ENCODE data around the gene PRKCB.
"Not testable (repeated sequence)": the region's sequence is repeated elsewhere in the genome, so short reads cannot be mapped to it uniquely, and the experiment has no call there.

PRKCB gene

GRCh38 chr16:24013054-24013636, 177.4 kb downstream of the PRKCB start:
- no peak for DNase-seq

GRCh38 chr16:24013864-24014645, 178.3 kb downstream of the PRKCB start:
- peak; percentile 24 for DNase-seq

DNA sequence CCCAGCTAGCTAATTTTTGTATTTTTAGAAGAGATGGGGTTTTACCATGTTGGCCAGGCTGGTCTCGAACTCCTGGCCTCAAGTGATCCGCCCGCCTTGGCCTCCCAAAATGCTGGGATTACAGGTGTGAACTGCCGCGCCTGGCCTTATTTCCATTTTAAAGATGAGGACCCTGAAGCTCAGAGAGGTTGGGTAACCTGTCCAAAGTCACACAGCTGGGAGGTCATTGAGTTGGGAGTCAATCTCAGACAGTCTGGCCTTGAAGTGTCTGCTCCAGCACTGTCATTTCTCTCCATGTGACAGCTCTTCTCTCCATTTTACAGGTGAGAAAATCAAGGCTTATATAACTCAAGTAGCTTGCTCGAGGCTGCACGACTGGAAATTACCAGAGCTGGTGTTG, 179.2 kb downstream of the PRKCB start:
- not testable (repeated sequence) for DNase-seq

DNA sequence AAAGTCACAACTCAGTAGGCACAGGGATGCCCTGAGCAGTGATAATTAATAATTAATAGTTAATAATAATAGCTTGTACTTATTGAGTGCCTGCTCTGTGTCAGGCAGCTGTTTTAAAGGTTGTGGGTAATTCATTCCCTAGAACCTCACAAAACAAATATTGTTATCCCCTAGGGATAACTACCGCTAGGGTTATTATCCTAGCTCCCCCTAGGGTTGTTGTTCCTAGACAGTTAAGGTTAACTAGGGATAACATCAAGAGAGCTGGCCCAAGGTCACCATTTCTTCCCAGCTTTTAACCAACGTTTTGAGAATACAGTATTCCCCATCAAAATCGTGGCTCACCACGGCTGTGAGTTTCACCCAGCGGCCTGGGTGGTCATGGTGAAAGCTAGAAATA, 180.1 kb downstream of the PRKCB start:
- no peak for DNase-seq

GRCh38 chr16:24018485-24018884, 182.7 kb downstream of the PRKCB start:
- no peak for DNase-seq

- no peak for DNase-seq
Observed at GRCh38 chr16:24022797-24023196, 187.0 kb downstream of the PRKCB start.

- no peak for DNase-seq
Observed at GRCh38 chr16:24023621-24024020, 187.8 kb downstream of the PRKCB start.

DNA sequence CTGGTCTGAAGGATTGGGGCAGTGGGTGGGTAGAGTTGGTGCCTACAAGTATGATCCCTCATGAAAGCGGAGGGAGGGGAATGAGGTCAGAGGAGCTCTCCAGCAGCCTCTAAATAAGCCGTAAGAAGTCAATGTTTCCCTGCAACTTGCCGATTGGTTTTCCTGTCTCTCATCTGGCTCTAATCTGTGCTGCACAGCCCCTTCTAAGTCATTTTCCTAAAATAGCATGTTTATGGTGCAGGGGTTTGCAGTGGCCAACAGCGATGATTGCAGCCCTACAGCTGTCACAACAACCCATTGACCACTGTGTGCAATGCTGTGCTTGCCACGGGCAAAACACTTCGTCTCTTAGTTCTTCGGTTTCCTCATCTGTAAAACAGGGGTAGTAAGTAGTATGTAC, 189.2 kb downstream of the PRKCB start:
- DNase-seq: no peak

DNA sequence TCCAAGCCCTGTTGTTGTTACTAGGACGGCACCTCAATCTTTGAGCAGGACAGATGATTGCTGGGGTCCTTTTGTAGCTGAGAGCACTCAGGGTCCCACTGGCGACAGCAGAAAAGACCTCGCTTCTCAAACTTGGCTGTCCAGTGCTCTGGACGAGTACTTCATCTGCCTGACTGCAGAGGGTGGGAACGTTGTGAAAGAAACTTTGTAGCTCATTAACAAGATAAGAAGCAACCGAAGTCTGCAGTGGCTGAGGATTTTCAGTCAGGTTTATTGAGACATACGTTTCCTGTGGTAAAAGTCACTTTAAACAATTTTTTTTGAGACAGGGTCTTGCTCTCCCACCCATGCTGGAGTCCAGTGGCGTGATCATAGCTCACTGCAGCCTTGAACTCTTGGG, 191.7 kb downstream of the PRKCB start:
- no peak for DNase-seq

- DNase-seq: not testable (repeated sequence)
Observed at GRCh38 chr16:24029841-24030240, 194.1 kb downstream of the PRKCB start.

GRCh38 chr16:24035127-24035842, 199.5 kb downstream of the PRKCB start:
- DNase-seq: no peak

GRCh38 chr16:24036038-24036543, 200.3 kb downstream of the PRKCB start:
- no peak for DNase-seq

DNA sequence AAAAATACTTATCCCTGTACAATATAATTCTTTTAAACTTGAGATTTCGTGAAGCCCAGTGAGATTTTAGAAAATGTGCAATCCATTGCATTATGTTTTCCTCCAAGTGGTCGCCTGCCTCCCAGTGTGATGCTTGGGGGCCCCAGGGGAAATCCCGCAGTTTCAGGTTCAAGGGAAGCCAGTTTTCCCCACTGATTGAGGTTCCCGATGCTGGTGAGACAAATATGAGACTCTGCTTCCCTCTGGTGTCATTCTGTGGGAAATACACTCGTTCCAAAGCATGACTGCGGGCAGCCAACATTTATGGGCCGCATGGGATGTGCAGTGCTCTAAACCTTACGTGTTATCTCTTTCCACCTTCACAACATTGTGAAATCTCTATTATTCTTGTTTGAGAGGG, 200.8 kb downstream of the PRKCB start:
- DNase-seq: peak; percentile 13

DNA sequence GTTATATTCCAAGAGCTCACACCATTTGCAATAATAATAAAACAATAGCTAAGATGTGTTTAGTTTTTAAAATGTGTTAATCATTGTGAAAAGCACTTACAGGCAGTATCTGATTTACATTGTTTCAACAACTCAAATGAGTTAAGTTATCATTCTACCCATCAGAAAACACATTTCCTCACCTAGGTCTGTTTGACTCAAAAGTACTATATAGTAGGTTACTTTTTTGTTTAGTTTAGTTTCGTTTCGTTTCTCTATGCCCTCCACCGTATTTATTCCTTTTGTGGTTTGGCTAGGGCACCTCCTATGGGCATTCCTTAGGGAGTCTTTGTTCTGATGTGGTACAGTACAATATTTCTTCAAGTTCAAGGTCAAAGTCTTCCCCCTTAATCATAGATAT, 201.6 kb downstream of the PRKCB start:
- DNase-seq: no peak

DNA sequence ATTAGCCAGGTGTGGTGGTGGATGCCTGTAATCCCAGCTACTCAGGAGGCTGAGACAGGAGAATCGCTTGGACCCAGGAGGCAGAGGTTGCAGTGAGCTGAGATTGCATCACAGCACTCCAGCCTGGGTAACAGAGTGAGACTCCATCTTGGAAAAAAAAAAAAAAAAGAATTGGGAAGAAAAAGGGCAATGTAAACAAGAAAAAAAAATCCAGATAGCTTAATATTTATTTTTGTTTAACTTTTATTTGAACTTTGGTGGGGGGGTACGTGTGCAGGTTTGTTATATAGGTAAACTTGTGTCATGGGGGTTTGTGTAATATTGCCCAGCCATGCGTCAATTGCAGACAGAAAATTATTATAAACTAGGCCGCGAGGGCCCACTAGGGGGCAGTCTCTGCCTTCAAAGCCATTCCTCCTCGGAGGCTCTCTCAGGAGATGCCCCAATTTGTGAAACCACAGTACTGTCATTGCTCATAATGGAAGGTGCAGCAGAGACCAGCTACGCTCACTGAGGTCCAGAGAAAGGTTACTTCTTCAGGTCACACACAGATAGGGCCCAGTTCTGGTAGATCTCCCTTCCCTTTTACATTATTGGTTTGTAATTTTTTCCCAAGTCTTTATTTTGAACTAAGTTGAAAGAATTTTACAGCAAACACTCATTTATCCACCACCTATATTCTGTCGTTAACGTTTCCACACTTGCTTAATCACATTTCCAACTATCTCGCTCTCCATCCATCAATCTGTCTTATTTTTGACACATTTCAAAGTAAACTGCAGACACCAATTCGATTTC, 206.2 kb downstream of the PRKCB start:
- peak; percentile 72 for DNase-seq

GRCh38 chr16:24044467-24044866, 208.7 kb downstream of the PRKCB start:
- no peak for DNase-seq

DNA sequence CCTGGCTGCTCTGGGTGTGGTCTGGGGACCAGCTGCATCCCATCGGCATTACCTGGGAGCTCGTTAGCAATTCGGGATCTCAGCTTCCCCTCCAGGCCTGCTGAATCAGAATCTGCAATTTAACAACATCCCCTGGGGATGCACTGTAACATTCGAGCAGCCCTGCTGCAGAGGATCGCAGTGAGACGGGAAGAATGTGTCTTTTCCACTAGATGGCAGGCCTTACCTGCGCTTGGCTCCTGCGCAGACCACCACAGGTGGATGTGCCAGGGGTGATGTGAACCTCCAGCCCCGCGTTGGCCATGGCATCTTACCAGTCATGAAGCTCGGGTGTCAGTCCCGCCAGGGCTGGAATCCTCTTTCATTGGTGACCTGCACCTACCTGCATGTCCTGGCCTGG, 209.9 kb downstream of the PRKCB start:
- DNase-seq: no peak

DNA sequence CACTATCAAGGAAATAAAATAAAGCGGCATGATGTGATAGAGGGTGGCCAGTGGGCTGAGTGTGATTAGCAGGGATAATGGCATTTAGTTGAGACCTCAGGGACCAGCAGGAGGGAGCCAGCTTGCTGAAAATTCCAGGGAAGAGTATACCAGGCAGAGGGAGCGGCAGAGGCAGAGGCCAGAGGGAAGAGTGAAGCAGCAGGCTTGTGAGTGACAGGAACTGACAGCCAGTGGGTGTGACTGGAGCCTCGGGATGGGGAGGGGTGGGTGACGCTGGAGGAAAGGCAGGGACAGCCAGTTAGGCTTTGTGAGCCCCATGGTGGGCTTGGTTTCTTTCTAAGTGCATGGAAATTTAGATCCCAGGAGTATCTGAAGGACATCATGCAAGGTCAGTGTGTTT, 210.7 kb downstream of the PRKCB start:
- no peak for DNase-seq

DNA sequence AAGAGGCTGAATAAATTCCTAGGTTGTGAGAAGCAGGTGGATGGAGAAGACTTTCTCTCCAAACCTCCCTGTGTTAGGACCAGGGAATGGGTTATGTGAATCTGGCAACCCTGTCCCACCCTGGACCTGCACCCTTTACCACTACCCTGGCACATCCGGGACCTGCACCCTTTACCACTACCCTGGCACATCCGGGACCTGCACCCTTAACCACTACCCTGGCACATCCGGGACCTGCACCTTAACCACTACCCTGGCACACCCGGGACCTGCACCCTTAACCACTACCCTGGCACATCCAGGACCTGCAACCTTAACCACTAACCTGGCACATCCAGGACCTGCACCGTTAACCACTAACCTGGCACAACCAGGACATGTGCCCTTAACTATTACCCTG, 213.3 kb downstream of the PRKCB start:
- no peak for DNase-seq

DNA sequence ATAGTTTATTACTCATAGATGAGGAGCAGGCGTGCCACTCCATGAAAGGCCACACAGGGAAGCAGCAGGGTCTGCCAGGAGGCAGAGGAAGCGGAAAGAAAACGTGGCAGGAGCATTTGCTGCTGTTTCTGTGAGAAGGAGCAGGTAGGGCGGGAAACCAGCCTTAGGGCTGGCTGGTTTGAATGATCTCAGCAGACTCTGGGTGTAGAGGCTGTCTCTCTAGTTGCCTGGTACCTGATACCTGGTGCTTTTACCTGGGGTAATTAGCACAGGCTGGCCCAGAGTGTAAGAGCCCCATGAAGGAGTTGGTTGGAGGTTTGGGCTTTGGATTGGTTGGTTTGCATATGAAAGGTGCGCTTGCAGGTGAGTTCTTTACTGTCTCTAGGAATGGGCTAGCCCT, 215.3 kb downstream of the PRKCB start:
- no peak for DNase-seq

DNA sequence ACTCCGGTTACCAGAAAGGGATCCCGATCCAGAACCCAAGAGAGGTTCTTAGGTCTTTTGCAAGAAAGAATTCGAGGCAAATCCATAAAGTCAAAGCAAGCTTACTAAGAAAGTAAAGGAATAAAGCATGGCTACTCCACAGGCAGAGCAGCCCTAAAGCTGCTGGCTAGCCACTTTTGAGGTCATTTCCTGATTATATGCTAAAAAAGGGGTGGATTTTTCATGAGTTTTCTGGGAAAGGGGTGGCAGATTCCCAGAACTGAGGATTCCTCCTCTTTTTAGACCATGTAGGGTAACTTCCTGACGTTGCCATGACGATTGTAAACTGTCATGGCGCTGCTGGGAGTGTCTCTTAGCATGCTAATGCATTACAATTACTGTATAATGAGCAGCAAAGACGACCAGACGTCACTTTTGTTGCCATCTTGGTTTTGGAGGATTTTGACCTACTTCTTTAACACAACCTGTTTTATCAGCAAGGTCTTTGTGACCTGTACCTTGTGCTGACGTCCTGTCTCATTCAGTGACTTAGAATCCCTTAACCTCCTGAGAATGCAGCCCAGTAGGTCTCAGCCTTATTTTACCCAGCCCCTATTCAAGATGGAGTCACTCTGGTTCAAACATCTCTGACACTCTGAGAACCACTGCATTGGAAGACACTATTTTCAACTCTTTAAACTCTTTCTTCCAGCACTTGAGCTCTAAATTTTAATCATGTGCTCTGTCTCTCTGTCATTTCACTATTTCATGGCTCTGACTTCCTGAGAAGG, 216.7 kb downstream of the PRKCB start:
- DNase-seq: no peak
